ENCODE results near the gene ASCC3.

The ASCC3 gene

DNA sequence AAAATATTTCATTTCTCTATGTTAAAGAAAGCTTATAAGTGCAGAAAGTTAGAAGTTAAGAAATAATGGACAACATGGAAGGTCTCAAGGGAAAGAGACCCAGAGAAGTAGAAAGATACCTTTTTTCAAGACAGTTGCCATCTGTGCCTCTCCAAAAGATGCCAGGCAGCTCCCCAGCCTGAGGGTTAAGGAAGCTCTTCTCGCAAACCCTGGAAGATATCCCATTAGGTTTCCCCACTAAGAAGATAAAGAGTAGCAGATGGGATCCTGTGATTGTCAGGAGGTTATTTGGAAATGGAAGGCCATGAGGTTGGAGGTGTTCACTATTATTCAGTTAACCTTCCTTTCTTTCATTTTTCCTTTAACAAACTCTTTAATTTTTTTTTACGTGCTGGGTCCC, 306.3 kb downstream of the ASCC3 start:
- no peak for DNase-seq (ENCODE audit: low spot score)

DNA sequence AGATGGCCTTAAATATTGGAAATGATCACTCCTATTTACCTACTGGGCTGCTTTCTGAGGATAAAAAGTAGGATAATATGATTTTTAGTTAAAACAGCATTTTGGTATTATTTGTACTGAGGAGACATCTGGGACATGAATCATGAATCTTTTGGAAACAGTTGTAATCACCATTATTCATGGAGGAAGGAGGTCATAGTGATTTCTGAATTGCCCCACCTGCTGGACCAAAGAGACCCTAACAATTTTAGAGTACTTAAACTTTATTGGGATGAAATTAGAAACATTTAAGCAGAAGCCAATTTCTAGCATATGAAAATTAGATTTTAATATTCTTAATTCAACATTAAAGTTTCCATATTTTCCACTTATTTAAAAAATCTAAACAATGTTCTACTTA, 308.0 kb downstream of the ASCC3 start:
- no peak for DNase-seq (ENCODE audit: low spot score)

DNA sequence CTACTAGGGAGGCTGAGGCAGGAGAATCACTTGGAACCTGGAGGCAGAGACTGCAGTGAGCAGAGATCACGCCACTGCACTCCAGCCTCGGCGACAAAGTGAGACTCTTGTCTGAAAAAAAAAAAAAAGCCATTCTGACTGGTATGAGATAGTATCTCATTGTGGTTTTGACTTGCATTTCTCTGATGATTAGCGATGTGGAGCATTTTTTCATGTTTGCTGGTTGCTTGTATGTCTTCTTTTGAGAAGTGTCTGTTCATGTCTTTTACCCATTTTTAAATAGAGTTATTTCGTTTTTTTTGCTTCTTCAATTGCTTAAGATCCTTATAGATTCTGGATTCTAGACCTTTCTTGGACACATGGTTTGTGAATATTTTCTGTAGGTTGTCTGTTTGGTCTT, 312.9 kb downstream of the ASCC3 start:
- no peak for DNase-seq (ENCODE audit: low spot score)

DNA sequence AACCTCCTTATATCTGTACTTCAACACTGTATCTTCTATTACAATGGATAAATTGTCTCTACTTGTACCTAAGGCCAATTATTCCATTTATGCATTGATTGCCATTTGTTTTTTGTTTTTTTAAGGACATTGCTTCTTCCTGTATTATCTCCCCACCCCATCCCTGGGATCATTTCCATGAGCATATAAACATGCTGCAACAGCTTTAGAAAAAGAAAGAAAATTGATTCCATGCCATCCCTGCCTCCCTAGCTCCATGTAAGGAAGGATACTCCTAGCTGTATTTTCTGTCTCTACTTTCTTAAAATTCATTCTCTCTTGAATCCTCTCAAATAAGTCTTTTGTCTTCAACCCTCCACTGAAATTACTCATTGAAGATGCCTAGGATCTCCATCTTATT, 314.6 kb downstream of the ASCC3 start:
- DNase-seq (ENCODE audit: low spot score): no peak

DNA sequence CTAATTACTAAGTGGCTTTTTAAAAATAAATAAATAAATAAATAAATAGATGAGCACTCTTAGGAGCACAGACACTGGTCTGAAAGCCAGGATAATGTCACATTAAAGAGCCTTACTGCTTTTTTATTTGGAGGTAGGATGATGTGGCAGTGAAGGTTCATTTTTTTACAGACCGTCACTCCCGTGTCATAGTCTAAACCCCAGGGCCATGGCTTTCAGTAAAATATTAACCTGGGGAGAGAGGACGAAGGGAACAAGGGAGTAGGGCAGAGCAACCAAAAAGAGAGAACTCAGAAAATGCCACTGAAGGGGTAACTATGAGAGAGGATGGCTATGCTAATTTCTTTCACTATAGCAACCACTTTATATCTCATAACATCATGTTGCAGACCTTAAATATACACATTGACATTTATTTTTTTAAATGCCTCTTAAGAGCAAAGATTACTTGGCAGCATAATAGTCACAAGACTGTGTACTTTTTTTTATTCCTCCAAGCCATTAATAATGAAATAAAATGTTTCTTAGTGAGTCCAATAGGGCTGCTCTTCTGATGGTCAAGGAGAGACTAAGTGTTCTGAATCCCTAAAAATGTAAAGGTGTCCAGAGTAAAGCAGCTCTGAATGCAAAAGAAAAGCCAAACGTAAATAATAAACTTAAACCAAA, 315.6 kb downstream of the ASCC3 start:
- DNase-seq (ENCODE audit: low spot score): peak; percentile 24

DNA sequence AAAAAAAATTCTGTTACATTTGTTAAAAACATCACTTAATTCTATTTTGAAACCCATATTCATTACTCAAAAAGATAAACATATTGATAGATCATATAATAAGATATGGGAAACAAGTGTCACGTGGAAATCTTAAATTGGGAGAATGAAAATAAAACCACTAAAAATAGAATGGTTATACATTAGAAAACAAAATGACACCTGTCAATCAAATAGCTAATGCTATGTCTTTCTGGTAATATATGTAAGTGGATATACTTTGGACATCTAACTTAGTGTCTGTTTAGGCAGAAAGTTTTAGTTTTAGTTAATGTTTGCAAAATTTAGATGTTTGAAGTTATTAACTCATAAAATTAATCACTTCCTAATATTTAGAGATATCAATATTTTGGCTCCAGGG, 321.3 kb downstream of the ASCC3 start:
- DNase-seq (ENCODE audit: low spot score): no peak

DNA sequence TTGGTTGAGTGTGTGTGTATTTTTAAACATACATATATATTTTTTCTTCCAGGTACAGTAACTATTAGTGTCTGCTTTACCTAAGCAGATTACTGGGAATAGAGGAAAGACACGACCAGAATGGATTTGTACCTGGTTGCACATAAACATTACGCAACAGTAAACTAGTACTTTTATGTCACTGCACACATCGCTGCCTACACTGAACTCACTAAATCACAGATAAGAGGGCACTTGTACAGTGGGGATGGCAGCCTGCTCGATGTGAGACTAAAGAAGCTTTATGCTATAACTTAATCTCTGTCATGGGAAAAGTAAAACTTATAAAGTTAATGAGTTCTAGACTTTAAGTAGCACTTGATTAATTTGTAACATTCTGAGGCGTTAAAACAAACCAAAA, 326.9 kb downstream of the ASCC3 start:
- peak; percentile 13 for DNase-seq (ENCODE audit: low spot score)

DNA sequence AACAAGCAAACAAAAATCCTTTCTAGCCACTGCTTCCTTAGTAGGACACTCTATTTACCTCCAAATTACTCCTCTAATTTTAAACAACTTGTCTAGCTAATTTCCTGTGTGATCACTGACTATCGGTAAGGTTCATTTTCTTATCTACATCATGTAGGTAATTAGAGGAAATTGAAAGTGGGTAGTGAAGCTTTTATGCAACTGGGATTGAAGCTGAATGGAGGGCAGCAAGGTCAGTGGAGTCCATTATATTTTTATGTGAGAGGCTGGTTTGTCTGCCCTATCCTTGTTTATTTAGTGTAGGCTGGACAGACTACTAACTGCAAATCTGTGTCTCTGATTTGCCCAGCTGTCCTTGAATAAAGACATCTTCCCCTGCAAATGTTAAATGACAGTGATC, 327.9 kb downstream of the ASCC3 start:
- no peak for DNase-seq (ENCODE audit: low spot score)

DNA sequence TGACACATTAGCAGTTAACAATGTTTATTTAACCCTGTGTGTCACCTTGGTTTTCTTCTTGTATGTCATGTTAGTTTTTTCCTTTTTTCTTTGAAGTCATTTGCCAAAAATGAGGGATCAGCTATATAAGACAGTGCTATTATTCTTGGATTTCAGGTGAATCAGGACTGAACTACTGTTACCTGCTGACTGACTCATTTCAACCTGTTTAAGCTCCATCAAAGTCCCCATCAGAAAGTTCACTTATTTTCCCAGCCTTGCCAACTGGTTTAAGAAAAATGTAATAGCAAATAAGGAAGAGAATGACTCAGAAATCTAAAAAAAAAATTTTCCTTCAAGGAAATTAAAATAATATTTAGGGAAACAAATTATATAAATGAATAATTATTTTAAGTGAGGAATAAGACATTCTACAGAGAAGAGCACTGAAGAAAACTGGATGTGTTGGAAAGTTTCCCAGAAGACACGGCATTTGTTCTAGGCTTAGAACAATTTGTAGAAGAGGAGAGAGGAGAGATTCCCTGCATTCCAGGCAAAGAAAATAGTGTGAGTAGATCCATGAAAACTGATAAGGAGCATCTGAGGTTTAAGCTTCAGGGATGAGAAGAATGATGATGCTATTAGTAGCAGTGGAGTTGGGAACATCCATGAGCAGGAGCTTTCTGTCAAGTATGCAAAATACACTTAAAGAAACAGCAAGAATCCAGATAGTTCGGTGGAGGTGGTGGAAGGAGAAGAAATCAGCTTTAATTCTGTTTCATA, 331.5 kb downstream of the ASCC3 start:
- DNase-seq (ENCODE audit: low spot score): no peak

DNA sequence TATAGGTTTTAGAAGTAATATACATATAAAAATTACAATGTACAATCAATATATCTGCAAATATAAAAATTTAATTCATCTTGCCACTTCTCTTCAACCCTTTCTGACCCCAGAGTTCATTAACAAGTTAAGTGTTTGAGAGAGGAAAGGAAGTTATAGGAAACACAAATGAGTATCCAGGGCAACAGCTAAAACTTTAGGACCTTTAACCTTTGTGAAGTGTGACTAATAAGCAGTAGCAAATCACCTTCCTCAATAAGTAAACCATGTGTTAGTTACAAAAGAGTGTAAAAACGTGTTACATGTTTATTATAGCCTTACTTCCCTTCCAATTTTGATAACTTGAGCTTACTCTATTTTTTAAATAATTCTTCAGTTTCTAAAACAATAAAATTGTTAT, 343.0 kb downstream of the ASCC3 start:
- no peak for DNase-seq (ENCODE audit: low spot score)

DNA sequence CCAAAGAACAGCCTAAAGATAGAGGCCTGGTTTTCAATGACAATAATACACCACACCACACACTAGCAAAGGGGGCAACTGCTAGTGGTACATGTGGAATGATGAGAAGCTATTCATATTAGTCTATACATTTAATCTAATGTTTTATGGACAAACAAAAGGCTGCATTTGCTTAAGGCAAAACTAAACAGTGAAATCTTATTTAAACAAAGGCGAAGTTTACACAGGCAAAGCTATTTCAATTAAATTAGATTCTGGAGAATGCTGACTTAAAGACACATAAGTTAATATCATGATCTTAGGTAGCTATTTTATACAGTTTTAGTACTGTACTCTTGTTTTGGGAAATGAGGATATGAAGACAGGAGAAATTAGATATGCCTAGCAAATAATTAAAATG, 362.5 kb downstream of the ASCC3 start:
- no peak for DNase-seq (ENCODE audit: low spot score)

DNA sequence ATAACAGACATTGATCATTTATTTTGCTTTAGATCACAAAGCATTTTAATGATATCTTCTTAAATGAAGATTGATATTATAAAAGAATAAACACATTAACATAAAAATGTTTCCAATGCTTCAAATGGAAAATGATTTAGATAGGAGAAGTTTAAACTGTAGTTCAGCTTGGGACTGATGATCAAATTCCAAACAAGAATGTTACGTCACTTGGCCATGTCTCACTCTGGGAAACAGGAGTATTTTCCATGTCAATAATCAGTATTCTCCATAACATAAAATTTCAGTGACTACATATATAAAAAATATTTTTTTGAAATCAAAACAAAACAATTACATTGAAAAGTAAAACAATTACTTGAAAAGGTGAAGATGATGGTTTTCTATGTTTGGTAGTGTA, 363.5 kb downstream of the ASCC3 start:
- DNase-seq (ENCODE audit: low spot score): no peak

DNA sequence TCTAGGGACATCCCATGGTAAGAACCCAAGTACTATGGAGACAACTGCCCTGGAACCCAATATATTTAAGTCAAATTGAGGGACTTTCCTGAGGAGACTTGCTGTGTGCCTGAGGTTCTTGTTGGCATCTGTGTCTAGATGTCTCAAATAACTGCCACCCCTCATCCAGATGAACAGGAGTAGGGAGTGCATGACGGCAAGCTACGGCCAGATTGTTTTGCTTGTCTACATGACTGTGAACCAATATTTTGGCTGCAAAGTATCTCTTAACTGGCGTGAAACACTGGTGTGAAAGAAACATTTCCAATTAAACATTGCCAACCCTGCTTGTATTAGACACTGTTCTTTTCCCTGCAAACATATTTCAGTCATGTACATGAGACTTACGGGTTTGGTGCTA, 364.0 kb downstream of the ASCC3 start:
- no peak for DNase-seq (ENCODE audit: low spot score)

DNA sequence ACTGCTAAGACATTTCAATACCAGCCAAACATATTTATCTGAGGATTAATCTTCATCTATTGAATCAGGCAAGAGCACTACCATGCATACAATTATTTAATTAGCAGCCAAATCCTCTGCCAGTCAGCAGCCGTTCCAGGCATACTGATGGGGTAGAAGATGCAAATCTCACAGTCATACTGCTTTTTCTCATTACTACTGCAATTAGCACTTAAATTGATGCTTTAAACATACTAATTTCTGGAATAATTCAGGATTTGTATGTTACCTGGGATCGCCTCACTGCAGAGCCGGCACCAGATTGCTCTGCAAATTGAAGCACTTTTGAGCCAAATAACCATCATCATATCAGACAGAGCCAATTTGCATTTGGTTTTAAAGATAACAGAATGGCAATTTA, 366.5 kb downstream of the ASCC3 start:
- no peak for DNase-seq (ENCODE audit: low spot score)

DNA sequence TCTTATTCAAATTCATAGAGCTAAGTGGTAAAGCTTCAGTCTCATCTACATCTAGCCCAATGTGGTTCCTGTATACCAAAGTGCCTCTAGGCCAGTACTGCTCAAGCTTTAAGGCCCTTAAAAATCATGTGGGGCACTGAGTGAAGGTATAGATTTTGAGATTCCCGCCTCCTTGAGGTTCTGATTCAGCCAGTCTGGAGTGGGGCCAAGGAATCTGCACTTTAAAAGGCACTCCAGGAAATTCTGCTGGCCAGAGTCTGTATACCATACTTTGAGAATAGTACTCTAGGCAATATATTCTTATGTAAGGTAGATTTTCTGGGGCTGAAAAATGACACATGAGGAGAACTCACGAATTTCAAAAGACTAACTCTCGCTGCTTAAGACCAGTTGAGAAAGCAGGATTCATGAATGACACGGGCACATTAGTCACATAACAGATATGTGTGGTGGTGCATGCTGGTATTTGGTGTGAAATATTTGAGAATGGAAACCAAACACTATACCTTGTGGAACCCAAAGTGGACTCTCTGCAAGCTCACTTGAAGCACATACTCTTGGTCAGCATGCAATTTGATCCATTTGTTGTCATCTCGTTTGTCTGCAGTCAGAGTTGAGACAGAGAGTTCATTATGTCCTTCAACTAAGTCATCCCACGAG, 368.8 kb downstream of the ASCC3 start:
- no peak for DNase-seq (ENCODE audit: low spot score)

DNA sequence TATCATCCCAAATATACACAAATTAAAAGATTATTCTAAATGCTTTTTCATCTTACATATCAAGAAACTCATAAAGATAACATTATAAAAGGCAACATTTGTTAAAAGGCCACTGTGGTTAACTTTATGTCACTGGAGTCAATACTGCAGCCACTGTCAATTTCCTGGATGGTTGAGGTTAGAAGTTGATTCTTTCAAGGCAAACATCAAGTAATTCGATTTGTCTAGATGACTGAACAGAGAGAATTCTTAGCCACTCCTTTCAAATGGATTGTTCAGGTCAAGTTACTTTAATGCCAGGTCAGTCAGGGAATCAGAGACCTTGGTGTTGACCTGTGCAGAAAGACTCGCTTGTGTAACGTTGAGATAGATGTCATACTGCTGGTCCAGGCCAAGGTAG, 372.0 kb downstream of the ASCC3 start:
- DNase-seq (ENCODE audit: low spot score): no peak

DNA sequence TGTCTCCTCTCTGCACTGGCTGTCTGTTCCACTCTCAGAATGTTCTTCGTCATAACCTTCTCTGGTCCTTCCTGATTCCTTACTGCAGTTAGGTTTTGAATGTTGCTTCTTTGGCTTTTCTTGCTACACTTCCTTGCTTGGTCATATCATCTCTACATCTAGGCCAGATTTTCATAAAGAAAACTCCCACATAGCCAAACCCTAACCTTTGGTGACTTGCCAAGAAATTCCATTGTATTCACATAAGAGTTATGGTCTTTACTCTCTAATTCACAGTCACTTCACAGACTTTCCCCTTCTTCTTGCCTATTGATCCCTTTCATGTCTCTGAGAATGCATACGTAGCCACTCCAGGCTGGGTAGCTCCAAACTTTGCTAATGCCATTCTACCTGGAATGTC, 374.5 kb downstream of the ASCC3 start:
- no peak for DNase-seq (ENCODE audit: low spot score)

DNA sequence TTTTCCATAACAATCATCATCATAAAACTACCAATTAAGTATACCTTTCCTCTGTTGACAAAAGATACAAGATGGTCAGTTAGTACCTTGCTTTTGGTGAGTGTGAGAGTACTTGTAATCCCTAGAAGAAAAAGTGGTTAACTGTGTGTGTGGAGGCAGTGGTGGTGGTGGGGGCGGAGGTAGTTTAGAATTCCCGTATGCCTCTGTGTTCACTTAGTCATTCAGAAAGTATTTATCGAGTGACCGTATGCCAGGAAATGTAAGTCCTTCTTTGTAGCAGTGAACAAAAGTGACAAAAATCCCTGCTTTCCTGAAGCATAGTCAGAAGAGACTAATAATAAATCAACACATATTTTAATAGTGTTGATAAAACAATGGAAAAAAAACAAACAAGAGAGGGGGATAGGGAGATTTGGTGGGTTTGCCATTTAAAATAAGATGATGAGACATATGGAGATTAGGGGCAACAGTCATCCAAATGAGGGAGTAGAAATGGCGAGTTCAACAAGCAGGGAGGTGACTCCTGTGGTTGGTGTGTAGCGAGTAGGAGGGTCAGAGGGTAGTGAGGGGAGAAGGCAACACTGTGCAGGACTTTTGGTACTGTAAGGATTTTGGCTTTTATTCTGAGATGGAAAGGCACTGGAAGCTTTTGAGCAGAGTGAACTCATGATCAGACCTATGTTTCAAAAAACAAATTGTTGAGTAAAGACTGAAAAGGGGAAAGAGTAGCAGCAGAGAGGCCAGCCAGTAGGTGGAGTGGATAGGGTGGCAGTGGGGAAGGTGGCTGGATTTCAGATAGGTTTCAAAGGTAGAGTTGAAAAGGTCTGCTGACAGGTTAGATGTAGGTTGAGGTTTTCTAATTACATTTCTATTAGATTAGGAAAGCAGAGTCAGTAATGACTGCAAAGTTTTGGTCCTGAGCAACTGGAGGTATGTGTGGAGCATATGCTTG, 376.1 kb downstream of the ASCC3 start:
- DNase-seq (ENCODE audit: low spot score): no peak

DNA sequence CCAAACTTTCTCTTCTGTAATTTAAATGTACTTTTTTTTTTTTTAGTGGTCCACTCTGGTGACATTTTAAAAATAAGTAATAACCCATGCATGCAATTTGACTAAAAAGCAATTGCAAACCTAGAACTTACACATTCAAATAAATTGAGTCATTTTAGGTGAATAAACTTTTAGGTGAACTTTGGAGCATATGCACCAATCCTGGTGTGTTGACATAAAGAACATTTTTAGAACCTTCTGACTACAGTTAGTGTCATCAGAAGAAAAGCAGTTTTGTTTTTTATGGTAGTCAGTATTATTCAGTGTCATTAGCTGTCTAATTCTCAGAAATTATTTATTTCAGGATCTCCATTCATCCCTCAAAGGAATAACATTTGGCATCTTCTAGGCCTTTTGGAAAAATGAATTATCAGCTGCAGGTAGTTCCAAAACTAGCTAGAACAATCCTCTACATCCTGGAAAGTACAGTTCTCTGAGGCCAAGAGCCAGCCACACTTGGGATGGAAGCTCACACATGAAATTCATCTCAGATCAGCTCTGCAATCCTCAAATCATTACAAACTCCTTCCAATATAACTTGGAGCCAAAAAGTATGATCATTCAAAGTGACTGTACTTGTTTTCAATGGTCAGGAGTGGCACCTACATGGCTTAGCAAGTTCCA, 378.0 kb downstream of the ASCC3 start:
- no peak for DNase-seq (ENCODE audit: low spot score)

DNA sequence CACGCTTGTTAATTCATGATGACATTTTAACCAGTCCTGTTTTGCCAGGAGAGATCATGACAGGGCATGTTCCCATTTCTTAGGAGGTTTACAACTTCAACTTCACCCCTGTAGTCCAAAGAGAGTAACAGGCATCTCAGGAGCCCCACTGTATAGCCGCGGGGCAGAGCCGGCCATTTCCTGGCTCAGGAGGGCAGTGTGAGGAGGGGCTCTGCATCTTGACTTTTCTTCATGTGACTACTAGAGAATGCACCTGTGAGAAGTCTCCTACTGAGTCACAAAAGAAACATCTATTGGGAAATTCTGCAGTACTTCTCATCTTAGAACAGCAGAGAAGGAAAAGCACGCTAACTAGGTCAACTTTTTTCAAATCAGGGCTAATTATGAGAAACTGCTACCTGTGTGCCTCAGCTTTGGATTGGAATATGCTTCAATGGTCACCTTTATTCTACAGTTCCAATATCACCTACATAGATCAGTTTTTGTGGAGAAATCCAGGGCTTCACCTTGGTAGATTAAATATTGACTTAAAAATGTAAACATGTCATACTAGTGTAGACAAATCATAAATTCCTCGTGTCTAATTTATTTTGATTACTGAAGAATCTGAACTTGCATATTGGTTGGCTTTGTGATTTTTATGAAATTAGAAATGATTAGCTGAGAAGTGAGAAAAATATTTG, 387.8 kb downstream of the ASCC3 start:
- no peak for DNase-seq (ENCODE audit: low spot score)

Data from HuH-7.5 (cell line).